HG02981 (cell line): ENCODE measurements around the gene LNX1.

Source experiments
- ATAC-seq: cut with Tn5 transposase; IDR thresholded peaks from one replicate; pipeline ENCODE4 v1.9.1; 2021; ENCODE audit warnings: mild to moderate bottlenecking, moderate library complexity; ENCODE audit not compliant: unreplicated experiment

The LNX1 gene

GRCh38 chr4:53574528-53574927 is 16.8 kb downstream of the LNX1 start:
- ATAC-seq = no peak

GRCh38 chr4:53573696-53574095 is 17.6 kb downstream of the LNX1 start:
- ATAC-seq = no peak

DNA sequence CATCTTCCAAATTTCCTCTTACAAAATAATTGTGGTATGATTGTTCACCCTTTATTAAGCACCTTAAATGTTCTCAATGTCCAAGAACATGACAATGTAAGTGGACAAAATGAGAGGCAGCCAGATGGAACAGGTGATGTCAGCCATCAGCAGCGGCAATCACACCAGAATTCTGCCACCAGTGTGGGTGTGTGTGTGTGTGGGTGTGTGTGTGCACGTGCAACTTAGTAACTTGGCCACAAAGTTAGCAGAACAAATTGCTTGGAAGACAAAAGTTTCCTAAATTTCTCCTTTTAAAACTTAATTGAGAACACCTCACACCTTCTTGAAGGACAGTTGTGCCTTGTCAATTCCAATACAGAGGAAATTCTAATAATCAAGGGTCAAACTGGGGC is 18.7 kb downstream of the LNX1 start:
- ATAC-seq = no peak

DNA sequence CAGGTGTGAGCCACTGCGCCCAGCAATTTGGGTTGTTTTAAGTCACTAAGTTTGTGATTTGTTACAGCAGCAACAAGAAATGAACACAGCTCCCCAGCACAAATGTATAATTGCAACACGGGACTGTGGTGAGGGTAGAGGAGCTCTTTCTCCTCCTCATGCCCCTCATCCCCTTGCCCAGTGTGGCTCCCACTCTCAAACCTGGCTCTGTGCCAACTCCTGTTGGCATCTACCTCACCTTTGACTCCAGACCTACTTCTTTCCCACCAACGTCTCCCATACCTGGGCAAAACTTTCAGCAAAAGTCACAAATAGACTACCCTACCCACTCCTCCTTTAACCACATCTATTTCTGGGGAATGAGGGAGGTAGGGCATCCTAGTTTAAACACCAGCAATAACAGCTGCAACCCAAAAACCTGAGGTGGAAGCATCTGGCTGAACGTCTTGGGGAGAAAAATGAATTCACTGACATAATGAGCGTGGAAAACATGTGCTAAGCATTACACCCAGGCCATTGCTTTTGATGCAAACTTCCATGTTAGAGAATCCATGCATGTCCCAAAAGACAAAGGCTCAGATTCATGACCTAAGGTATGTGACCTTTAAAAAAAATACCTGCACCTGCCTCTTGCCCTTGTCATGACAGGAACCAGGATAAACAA is 19.2 kb downstream of the LNX1 start:
- ATAC-seq = no peak

GRCh38 chr4:53563824-53564223 is 27.5 kb downstream of the LNX1 start:
- ATAC-seq = peak; percentile 68

- ATAC-seq = no peak
These were observed 28.9 kb downstream of the LNX1 start for GRCh38 chr4:53562409-53562808.

GRCh38 chr4:53559021-53559620 is 32.2 kb downstream of the LNX1 start:
- no peak for ATAC-seq

DNA sequence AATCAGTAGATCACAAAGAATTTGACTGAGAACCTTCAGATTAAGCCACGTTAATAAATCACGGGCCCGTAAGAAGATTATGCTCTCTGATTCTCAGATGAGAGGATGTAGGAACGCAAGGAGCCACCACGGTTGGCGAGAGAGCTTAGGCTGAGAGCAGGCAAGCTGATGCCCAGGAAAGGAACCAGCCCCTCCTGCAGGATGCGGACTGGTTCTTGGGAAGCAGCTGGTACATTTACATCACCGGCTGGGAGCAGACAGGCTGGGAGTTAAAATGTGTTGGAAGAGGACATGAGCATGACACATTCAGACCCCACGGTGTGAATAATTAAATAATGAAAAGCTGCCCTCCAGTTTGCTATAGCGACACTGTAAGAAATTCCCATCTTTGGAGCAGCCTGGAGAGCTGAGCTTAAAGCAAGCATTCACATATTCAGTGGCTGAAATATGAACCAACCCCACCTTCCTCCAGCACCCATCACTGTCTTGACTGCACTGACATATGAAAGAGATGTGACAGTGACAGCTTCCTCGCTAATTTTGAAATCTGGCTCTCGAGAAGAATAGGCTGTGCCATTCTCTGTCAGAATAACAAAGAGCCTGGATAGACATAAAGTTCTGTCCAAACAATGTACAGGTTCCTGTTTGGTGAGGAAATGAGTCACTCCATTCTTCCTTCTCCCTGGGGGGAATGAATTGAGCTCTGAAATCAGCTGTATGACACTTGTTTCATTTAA is 33.1 kb downstream of the LNX1 start:
- no peak for ATAC-seq

- no peak for ATAC-seq
These were observed 33.6 kb downstream of the LNX1 start for GRCh38 chr4:53557669-53558064.

DNA sequence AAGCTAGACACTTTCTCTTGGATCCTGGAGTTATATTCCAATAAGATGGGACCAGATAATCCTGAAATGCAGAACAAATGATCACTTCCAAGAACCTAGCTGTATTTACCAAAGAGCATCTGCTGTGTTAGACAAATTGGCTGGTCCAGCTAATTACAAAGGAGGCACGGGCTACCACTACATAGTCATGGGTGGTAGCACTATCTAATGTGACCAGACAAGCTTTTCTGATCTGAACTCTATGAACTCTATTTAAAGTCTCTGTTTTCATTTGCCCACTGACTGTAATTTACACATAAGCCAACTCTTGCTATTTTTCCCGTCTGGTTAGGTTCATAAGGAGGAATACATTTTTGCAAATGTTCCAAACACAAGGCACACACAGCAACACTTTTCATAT is 34.6 kb downstream of the LNX1 start:
- ATAC-seq = no peak

DNA sequence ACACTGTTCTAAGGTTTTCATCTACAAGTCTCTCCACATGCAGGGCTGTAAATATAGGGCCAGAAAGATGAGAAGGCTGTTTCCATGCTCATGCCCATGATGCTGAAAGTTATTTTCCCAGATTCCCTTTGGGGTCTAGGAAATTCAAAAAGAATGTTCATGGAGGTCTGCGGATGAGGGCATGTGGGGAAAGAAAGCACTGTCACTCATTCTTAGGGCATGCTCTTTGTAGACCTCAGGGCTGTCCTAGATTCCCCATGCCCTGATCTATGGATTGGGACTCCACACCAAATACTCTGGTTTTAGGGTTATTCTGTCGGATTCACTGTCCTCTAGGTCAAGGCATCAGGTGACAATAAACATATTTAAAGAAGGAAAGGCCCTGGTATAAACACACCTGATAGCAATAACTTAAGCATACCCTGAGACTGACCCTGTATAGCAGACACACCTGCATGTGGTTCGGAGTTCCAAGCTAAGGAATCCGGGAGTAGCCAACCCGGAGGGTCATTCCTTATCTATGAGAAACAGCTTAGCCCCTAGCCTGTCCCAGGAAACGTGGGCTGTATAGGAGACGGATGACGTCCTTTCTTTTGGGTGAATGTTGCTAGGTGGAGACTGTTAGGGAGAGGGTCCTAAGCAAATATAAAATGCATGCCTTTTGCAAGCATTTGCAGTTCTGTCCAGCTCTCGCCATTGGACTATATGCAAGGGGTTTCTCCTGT is 37.6 kb downstream of the LNX1 start:
- ATAC-seq = no peak

DNA sequence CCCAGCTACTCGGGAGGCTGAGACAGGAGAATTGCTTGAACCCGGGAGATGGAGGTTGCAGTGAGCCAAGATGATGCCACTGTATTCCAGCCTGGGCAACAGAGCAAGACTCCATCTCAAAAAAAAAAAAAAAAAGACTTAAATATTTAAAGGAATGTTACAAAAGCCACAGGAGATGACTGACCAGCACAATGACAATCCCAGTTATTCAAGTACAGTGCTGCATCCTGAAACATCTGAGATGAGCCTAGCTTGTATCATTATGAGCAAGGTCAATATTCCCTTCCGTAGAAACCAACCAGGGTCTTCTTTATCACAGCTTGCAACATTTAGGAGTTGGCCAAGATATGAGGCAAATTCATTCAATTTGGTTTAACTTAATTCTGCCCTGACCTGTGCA is 38.6 kb downstream of the LNX1 start:
- ATAC-seq = no peak

GRCh38 chr4:53551958-53552357 is 39.3 kb downstream of the LNX1 start:
- ATAC-seq = no peak

DNA sequence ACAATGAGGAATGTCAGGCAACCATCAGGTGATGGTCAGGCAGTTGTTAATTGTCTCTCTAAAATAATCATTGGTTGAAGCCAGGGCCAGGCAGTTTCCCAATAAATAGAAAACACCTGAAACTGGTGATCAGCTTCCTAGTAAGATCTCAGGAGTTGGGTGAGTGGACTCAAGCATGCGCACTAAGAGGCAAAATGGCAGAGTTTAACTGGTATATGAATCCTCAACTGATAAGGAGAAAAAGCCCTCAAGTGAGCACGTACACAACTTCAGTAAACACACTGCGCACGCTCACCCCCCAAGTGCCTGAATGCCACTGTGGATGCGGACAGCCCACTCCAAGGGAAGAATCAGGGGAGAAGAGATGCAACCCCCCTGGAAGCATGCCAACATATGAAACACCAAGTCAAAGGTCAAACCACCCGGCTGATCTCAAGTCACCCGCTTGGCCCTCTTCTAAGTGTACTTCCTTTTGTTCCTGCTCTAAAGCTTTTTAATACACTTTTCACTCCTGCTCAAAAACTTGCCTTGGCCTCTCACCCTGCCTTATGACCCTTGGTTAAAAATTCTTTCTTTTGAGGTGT is 39.9 kb downstream of the LNX1 start:
- ATAC-seq = no peak

DNA sequence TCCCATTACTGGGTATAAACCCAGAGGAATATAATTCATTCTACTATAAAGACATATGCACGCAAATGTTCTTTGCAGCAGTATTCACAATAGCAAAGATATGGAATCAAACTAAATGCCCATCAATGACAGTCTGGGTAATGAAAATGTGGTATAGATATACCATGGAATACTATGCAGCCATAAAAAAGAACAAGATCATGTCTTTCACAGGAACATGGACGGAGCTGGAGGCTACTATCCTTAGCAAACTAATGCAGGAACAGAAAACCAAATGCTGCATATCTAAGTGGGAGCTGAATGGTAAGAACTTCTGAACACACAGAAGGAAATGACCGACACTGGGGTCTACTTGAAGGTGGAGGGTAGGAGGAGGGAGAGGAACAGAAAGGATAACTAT is 42.6 kb downstream of the LNX1 start:
- no peak for ATAC-seq

DNA sequence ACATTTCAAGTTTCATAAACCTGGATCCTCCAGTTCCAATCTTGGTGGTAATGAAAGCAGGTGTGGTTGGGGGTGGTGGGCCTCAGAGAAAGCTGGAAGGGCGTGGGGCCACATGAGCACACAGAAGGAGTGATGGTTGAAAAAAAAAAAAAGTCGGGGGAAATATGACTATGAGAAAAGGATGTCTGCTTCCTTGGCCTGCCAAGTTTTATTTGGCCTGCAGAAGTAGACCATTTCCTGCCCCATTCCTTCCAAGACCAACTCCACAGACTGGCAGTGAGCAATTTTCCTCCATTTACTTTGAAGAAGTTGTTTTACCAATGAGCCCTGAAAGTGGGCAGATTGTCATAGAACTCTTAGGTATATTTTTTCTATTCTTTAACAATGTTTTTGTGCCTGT is 43.3 kb downstream of the LNX1 start:
- ATAC-seq = no peak

- ATAC-seq = no peak
These were observed 45.2 kb downstream of the LNX1 start for GRCh38 chr4:53545942-53546581.

DNA sequence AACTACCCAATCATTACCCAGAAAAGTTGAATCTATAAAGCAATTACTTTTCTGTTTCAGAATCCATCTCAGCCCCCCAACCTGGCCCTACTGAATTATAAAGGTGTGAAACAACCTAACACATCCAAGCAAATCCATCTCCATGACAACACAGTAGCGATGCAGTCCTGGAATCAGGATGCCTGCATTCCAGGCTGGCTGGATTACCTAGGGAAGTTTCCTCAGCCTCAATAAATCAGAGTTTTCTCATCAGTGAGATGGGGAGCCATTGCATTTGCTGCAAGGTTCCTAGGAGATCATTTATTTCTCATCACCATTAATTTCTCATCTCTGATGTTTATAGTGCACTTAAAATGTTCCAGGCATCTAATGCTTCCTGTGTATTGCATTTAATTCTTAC is 46.0 kb downstream of the LNX1 start:
- ATAC-seq = no peak

DNA sequence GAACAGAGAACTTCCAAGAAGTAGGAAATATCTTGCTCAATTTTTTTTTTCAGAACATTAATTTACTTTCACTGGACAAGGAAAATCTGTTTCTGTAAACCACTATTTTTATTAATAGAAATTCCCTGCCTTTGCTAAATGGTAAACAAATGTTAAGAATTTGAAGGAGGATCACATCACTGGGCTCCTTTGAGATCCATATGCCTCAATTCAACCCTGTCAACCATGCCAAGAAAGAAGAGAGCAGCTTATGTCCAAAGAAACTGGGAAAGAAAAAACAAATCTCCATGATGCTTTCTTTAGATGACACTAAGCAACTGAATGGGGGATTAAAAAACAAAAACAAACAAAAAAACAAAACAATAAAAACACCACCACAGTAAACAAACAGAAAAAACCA is 47.7 kb downstream of the LNX1 start:
- no peak for ATAC-seq

GRCh38 chr4:53541577-53542206 is 49.6 kb downstream of the LNX1 start:
- ATAC-seq = no peak
